SH-SY5Y (cell line): Measurements from ENCODE around the gene UBAC2.

Experiments used
- GATA2 ChIP-seq: IDR thresholded peaks from 2 replicates; pipeline ENCODE4 v1.6.1; 2011; ENCODE audit warnings: mild to moderate bottlenecking, low read depth, low read length
- GATA3 ChIP-seq: IDR thresholded peaks from 2 replicates; pipeline ENCODE4 v1.6.1; 2011; ENCODE audit warnings: low read depth, mild to moderate bottlenecking, low read length, moderate library complexity

GRCh38 chr13:99421271-99421670 lies 220.6 kb downstream of the UBAC2 start:
- TF ChIP-seq GATA2 (no peak), GATA3 (no peak)
